ENCODE data around the gene IFT122. TPM values are rescaled to one million over a fixed set of nuclear protein-coding genes. Genes with fewer than 3 reads are reported as not detected.
"Not testable (repeated sequence)": the region's sequence is repeated elsewhere in the genome, so short reads cannot be mapped to it uniquely, and the experiment has no call there.

The IFT122 gene
- total RNA-seq, 1 experiment from 2014 or later: 35.5 TPM

DNA sequence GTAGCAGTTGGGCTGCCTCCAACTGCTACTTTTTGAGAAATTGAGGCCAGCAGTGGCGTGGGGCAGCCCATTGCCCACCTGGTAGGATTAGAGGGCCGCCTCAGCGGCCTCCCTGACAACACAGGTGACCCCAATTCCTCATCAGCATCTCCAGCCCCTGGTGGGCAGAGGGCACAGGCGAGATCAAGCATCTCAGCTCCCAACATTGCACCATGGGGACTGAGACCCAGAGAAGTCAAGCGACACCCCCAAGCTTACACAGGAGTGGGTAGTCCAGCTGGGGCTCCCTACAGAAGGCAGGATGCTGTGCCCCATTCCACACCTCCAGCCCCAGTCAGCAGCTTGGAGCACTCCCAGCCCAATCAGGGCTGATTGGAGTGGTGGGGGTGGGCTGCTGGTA lies 102.7 kb downstream of the IFT122 start:
- Mint-ChIP-seq H3K27ac (ENCODE audit: unreplicated experiment) (no peak overlapping the region), H3K9me3 (ENCODE audit: low read depth, unreplicated experiment) (no peaks in the 10 kb centered on the region)
- CTCF ChIA-PET: no interaction called here

DNA sequence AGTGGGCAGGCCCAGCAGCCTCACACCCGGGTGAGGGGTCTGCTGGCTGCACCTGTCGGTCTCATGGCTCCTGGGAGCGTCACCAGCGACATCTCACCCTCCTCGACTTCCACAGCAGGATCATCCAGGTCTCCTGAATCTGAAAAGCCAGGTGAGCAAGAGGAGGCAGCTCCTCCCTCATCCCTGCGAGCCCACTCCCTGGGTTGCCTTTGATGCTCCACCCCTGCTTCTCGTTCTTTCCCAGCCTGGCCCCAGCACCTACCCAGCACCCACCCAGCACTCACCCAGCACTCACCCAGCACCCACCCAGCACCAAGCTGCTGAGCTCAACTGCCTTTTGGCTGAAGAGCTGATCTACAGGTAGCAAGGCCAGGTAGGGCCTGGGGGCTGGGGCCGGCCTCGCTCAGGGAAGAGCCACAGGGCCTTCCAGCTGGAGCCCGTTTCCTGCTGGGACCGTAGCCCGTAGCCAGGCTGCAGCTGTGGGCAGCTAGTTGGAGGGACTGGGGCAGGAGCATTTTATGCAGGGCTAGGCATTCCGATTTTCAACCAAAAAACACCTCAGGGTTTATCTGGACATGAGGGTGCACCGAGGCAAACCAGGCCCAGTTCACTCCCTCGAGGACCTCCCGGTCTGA lies 103.2 kb downstream of the IFT122 start, which contains the start of gene H1-8:
Gene H1-8 (plus strand): TSS at position 20 of the 635 bp plus-strand sequence. CDS start 44 bp downstream, at position 64.
- DNase-seq: no peak
- TF ChIP-seq, protein P1, sequence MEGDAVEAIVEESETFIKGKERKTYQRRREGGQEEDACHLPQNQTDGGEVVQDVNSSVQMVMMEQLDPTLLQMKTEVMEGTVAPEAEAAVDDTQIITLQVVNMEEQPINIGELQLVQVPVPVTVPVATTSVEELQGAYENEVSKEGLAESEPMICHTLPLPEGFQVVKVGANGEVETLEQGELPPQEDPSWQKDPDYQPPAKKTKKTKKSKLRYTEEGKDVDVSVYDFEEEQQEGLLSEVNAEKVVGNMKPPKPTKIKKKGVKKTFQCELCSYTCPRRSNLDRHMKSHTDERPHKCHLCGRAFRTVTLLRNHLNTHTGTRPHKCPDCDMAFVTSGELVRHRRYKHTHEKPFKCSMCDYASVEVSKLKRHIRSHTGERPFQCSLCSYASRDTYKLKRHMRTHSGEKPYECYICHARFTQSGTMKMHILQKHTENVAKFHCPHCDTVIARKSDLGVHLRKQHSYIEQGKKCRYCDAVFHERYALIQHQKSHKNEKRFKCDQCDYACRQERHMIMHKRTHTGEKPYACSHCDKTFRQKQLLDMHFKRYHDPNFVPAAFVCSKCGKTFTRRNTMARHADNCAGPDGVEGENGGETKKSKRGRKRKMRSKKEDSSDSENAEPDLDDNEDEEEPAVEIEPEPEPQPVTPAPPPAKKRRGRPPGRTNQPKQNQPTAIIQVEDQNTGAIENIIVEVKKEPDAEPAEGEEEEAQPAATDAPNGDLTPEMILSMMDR (IDR thresholded peaks at IDR 0.05; ENCODE audit: unreplicated experiment): no peak
- intact Hi-C loops (cut with micrococcal nuclease; ENCODE audit: unreplicated experiment): no loop called here
- H3K4me1 Mint-ChIP-seq (ENCODE audit: low read depth, unreplicated experiment): no peaks in the 10 kb centered on the region
- H3K27me3 Mint-ChIP-seq (ENCODE audit: unreplicated experiment): peaks cover 26% of the 10 kb centered on the region
- no peak within 1 kb of the TSS for H3K27ac Mint-ChIP-seq (ENCODE audit: unreplicated experiment)
- CTCF ChIA-PET: no interaction called here
- no peak within 1 kb of the TSS for H3K4me3 Mint-ChIP-seq (ENCODE audit: low read depth, unreplicated experiment)
- no TSS peak for BruUV-seq (replicated peaks)
- no peaks in the 10 kb centered on the region for H3K9me3 Mint-ChIP-seq (ENCODE audit: low read depth, unreplicated experiment)
- no peaks in the 10 kb centered on the region for H3K36me3 Mint-ChIP-seq (ENCODE audit: insufficient read depth, unreplicated experiment)

More for the DNA sequence above, 102.7 kb downstream of the IFT122 start:
- Mint-ChIP-seq H3K4me1 (ENCODE audit: low read depth, unreplicated experiment) (no peaks in the 10 kb centered on the region), H3K36me3 (ENCODE audit: insufficient read depth, unreplicated experiment) (no peaks in the 10 kb centered on the region), H3K27me3 (ENCODE audit: unreplicated experiment) (peaks cover 31% of the 10 kb centered on the region), H3K4me3 (ENCODE audit: low read depth, unreplicated experiment) (no peak overlapping the region)
- TF ChIP-seq, protein P1 (IDR thresholded peaks at IDR 0.05; ENCODE audit: unreplicated experiment): no peak
- BruUV-seq (replicated peaks): no TSS peak
- no peak for DNase-seq
- intact Hi-C loops (cut with micrococcal nuclease; ENCODE audit: unreplicated experiment): no loop called here

DNA sequence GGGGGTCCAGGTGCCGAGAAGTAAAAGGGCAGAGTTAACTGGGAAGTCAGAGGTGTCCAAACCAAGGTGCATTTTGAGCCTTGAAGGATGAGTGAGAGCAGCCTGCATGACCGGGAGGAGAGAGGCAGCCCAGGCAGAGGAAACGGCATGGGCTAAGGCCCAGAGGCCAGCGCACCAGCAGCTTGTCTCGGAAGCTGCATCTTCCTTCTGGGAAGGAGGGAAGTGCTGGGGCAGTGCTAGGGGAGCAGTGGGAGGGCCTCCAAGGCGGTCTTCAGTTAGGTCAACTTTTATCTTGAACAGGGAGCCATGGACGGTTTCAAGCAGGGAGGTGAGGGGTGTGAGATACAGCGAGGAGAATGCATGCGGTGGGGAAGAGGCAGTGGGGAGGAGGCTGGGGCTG lies 104.0 kb downstream of the IFT122 start:
- no peak overlapping the region for H3K4me3 Mint-ChIP-seq (ENCODE audit: low read depth, unreplicated experiment)
- no peaks in the 10 kb centered on the region for H3K9me3 Mint-ChIP-seq (ENCODE audit: low read depth, unreplicated experiment)
- no peaks in the 10 kb centered on the region for H3K4me1 Mint-ChIP-seq (ENCODE audit: low read depth, unreplicated experiment)
- DNase-seq: no peak
- TF ChIP-seq, protein P1 (IDR thresholded peaks at IDR 0.05; ENCODE audit: unreplicated experiment): no peak
- no peak overlapping the region for H3K27ac Mint-ChIP-seq (ENCODE audit: unreplicated experiment)
- peaks cover 19% of the 10 kb centered on the region for H3K27me3 Mint-ChIP-seq (ENCODE audit: unreplicated experiment)
- no TSS peak for BruUV-seq (replicated peaks)
- CTCF ChIA-PET: no interaction called here
- no peaks in the 10 kb centered on the region for H3K36me3 Mint-ChIP-seq (ENCODE audit: insufficient read depth, unreplicated experiment)
- intact Hi-C loops (cut with micrococcal nuclease; ENCODE audit: unreplicated experiment): no loop called here

GRCh38 chr3:129545951-129546350 lies 105.9 kb downstream of the IFT122 start:
- H3K4me1 Mint-ChIP-seq (ENCODE audit: low read depth, unreplicated experiment); BruUV-seq (replicated peaks); DNase-seq; intact Hi-C loops (cut with micrococcal nuclease; ENCODE audit: unreplicated experiment); H3K36me3 Mint-ChIP-seq (ENCODE audit: insufficient read depth, unreplicated experiment); CTCF ChIA-PET; H3K4me3 Mint-ChIP-seq (ENCODE audit: low read depth, unreplicated experiment); H3K27ac Mint-ChIP-seq (ENCODE audit: unreplicated experiment); H3K9me3 Mint-ChIP-seq (ENCODE audit: low read depth, unreplicated experiment): not testable (repeated sequence)
- H3K27me3 Mint-ChIP-seq (ENCODE audit: unreplicated experiment): peaks cover 18% of the 10 kb centered on the region

- TF ChIP-seq, protein P1 (IDR thresholded peaks at IDR 0.05; ENCODE audit: unreplicated experiment): no peak
- Mint-ChIP-seq H3K4me1 (ENCODE audit: low read depth, unreplicated experiment) (no peaks in the 10 kb centered on the region), H3K4me3 (ENCODE audit: low read depth, unreplicated experiment) (no peak overlapping the region), H3K36me3 (ENCODE audit: insufficient read depth, unreplicated experiment) (no peaks in the 10 kb centered on the region), H3K27ac (ENCODE audit: unreplicated experiment) (no peak overlapping the region), H3K9me3 (ENCODE audit: low read depth, unreplicated experiment) (no peaks in the 10 kb centered on the region), H3K27me3 (ENCODE audit: unreplicated experiment) (peaks cover 31% of the 10 kb centered on the region)
- CTCF ChIA-PET: interaction anchor here (0.7 kb wide), 1 partner anchor 12 kb away, joined by 7 read pairs; no protein-coding TSS in a partner anchor
- BruUV-seq (replicated peaks): no TSS peak
- intact Hi-C loops (cut with micrococcal nuclease; ENCODE audit: unreplicated experiment): no loop called here
- no peak for DNase-seq
These were observed 107.2 kb downstream of the IFT122 start for GRCh38 chr3:129547241-129547640.

Data from Calu3 (cell line).